GM23338 (cell line): ENCODE measurements around the gene KLRF2. TPM values are rescaled to one million over a fixed set of nuclear protein-coding genes. Genes with fewer than 3 reads are reported as not detected.
"Not testable (repeated sequence)": the region's sequence is repeated elsewhere in the genome, so short reads cannot be mapped to it uniquely, and the experiment has no call there.

ENCODE experiments used
- ATAC-seq: fragments of 200-7000 bp; cut with Tn5 transposase; 3 replicates; pipeline ENCODE4 v1.9.1; 2020
- DNase-seq: peaks from one replicate; pipeline ENCODE4 v3.0.0-alpha.2; 2015; ENCODE audit warnings: low spot score
- H2AFZ ChIP-seq: fragments of 200-600 bp; sonication (generic); 2 replicates; pipeline ENCODE4 v1.8.0; 2016; ENCODE audit warnings: antibody characterized with exemption, mild to moderate bottlenecking, moderate library complexity
- H3F3A ChIP-seq: fragments of 200-600 bp; sonication (generic); replicated peaks from 2 replicates; pipeline ENCODE4 v1.8.0; 2017; ENCODE audit warnings: antibody characterized with exemption, mixed run types, low read depth
- H3K27ac ChIP-seq: fragments of 200-600 bp; sonication (generic); 2 replicates; pipeline ENCODE4 v1.6.1; 2016; ENCODE audit warnings: low read depth
- H3K27me3 ChIP-seq: fragments of 200-600 bp; sonication (generic); 2 replicates; pipeline ENCODE4 v1.8.0; 2016; ENCODE audit warnings: mild to moderate bottlenecking, mixed run types, moderate library complexity; ENCODE audit not compliant: insufficient read depth
- H3K36me3 ChIP-seq: fragments of 200-600 bp; sonication (generic); 2 replicates; pipeline ENCODE4 v1.8.0; 2016; ENCODE audit warnings: mild to moderate bottlenecking; ENCODE audit not compliant: insufficient read depth
- H3K4me1 ChIP-seq: fragments of 200-600 bp; sonication (generic); 2 replicates; pipeline ENCODE4 v1.8.0; 2016; ENCODE audit warnings: mild to moderate bottlenecking, moderate library complexity; ENCODE audit not compliant: insufficient read depth
- H3K4me2 ChIP-seq: fragments of 200-600 bp; sonication (generic); 2 replicates; pipeline ENCODE4 v1.7.1; 2017; ENCODE audit warnings: mixed run types
- H3K4me3 ChIP-seq: fragments of 200-600 bp; sonication (generic); 2 replicates; pipeline ENCODE4 v1.6.1; 2016; ENCODE audit warnings: mixed run types
- H3K79me2 ChIP-seq: fragments of 200-600 bp; sonication (generic); replicated peaks from 2 replicates; pipeline ENCODE4 v1.8.0; 2017; ENCODE audit warnings: mild to moderate bottlenecking; ENCODE audit not compliant: insufficient read depth
- H3K9me2 ChIP-seq: fragments of 200-600 bp; sonication (generic); 2 replicates; pipeline ENCODE4 v1.8.0; 2017; ENCODE audit not compliant: insufficient read depth
- H4K20me1 ChIP-seq: fragments of 200-600 bp; sonication (generic); replicated peaks from 2 replicates; pipeline ENCODE4 v1.8.0; 2017; ENCODE audit warnings: mild to moderate bottlenecking; ENCODE audit not compliant: insufficient read depth
- H3K27ac Mint-ChIP-seq: 2 replicates; pipeline ENCODE4 v1.8.0; 2020; ENCODE audit warnings: inconsistent platforms, mild to moderate bottlenecking, moderate library complexity, mixed read lengths
- H3K27me3 Mint-ChIP-seq: 3 replicates; pipeline ENCODE4 v1.8.0; 2022; ENCODE audit warnings: low read depth, mild to moderate bottlenecking, moderate library complexity, mixed read lengths, inconsistent platforms; ENCODE audit not compliant: insufficient read depth, poor library complexity
- H3K36me3 Mint-ChIP-seq: 3 replicates; pipeline ENCODE4 v1.8.0; 2021; ENCODE audit warnings: low read depth, mild to moderate bottlenecking, inconsistent platforms, moderate library complexity, mixed read lengths
- H3K4me1 Mint-ChIP-seq: 3 replicates; pipeline ENCODE4 v1.8.0; 2020; ENCODE audit warnings: mild to moderate bottlenecking, inconsistent platforms, mixed read lengths
- H3K4me3 Mint-ChIP-seq: 3 replicates; pipeline ENCODE4 v1.8.0; 2021; ENCODE audit warnings: moderate library complexity, mild to moderate bottlenecking, inconsistent platforms, mixed read lengths
- H3K9me3 Mint-ChIP-seq: 3 replicates; pipeline ENCODE4 v1.8.0; 2020; ENCODE audit warnings: moderate library complexity, mild to moderate bottlenecking, inconsistent platforms, mixed read lengths
- CTCF ChIP-seq, 2 experiments: fragments of 200-600 bp in 1 of 2; sonication (generic) in 1 of 2; conservative IDR thresholded peaks; 2 replicates each; pipeline versions ENCODE4 v1.5.1 to v1.6.1; 2016 to 2017; ENCODE audit warnings: antibody characterized with exemption in 2 of 2, low read depth in 2 of 2, mild to moderate bottlenecking in 2 of 2, moderate library complexity in 1 of 2
- ZNF331 ChIP-seq: fragments of 250-450 bp; sonication (Bioruptor Pico); IDR thresholded peaks from 2 replicates; pipeline ENCODE4 v1.5.0; 2020; ENCODE audit warnings: low read depth, mild to moderate bottlenecking, moderate library complexity
- ZNF462 ChIP-seq: fragments of 250-450 bp; sonication (Bioruptor Pico); IDR thresholded peaks from 2 replicates; pipeline ENCODE4 v1.5.0; 2020; ENCODE audit warnings: mild to moderate bottlenecking, moderate library complexity
- polyA plus RNA-seq: library from polyadenylated mRNA; unstranded; fragments of >200 nt; fragmentation: Nextera tagmentation; extraction: Ambion mirVana; gene quantifications from 2 replicates; pipeline ENCODE4 v1.2.1, GENCODE V29; 2016
- total RNA-seq: library from RNA; depleted of rRNA; stranded (reverse); fragments of >200 nt; shearing (Covaris generic); gene quantifications from 2 replicates; pipeline ENCODE4 v1.2.3, GENCODE V29; 2014

Gene KLRF2
- total and polyA plus RNA-seq, 2 experiments from 2014 or later, result not detected

GRCh38 chr12:9872742-9873141, 8.5 kb upstream of the KLRF2 start:
- peaks cover 19% of the 10 kb centered on the region for H3K4me1 ChIP-seq
- H3K27ac ChIP-seq, result no peak overlapping the region
- H3K4me1 Mint-ChIP-seq, result peaks cover 15% of the 10 kb centered on the region; the same call in 2 of the 3 replicates
- H3K36me3 ChIP-seq, result no peaks in the 10 kb centered on the region
- TF ChIP-seq ZNF462 (CRISPR knock-in tag), result no peak
- TF ChIP-seq ZNF331 (CRISPR knock-in tag), result no peak
- no peaks in the 10 kb centered on the region for H3K79me2 ChIP-seq
- no peaks in the 10 kb centered on the region for H3F3A ChIP-seq
- ATAC-seq (peak; percentile 73), DNase-seq (no peak)
- no peak overlapping the region; the same call in 1 of the 2 replicates for H3K27ac Mint-ChIP-seq
- peaks cover 3% of the 10 kb centered on the region for H3K27me3 Mint-ChIP-seq
- no peaks in the 10 kb centered on the region for H3K27me3 ChIP-seq
- H3K9me3 Mint-ChIP-seq, result no peaks in the 10 kb centered on the region; the same call in 2 of the 3 replicates
- no peaks in the 10 kb centered on the region for H4K20me1 ChIP-seq
- no peak overlapping the region for H3K4me3 ChIP-seq
- H3K36me3 Mint-ChIP-seq, result no peaks in the 10 kb centered on the region
- peaks cover 8% of the 10 kb centered on the region; the same call in 1 of the 2 replicates for H3K9me2 ChIP-seq
- H2AFZ ChIP-seq, result 0 out of 2 replicates have a peak overlapping the region, but pooled peaks have one; percentile 52
- no peak overlapping the region for H3K4me2 ChIP-seq
- H3K4me3 Mint-ChIP-seq, result no peak overlapping the region

GRCh38 chr12:9876120-9876519, 5.2 kb upstream of the KLRF2 start:
- not testable (repeated sequence) for DNase-seq, H3K27ac Mint-ChIP-seq, H3K4me3 ChIP-seq, H3K4me2 ChIP-seq, H3K27me3 ChIP-seq, H3K79me2 ChIP-seq, H3K27me3 Mint-ChIP-seq, ATAC-seq, H3K36me3 Mint-ChIP-seq, H3F3A ChIP-seq, H3K9me3 Mint-ChIP-seq, H4K20me1 ChIP-seq, H3K9me2 ChIP-seq, H2AFZ ChIP-seq, H3K4me3 Mint-ChIP-seq, H3K27ac ChIP-seq, H3K4me1 ChIP-seq, H3K36me3 ChIP-seq
- 0 out of 4 replicates have a peak, but pooled peaks of 1 of the 2 experiments have one; percentile 3 for TF ChIP-seq CTCF (conservative IDR thresholded peaks at IDR 0.05; ENCODE audit: low read depth in 2 of 2)
- peaks cover 10% of the 10 kb centered on the region; the same call in 2 of the 3 replicates for H3K4me1 Mint-ChIP-seq
